Activated CD4-positive, alpha-beta T cell treated with anti-CD3 and anti-CD28 coated beads, Interleukin-2, Interleukin-6, amounts not matched to agents 100 ng/mL and 50 ng/mL, durations not matched to agents 16 hours and 8 hours (primary cell): ENCODE measurements around the gene FBXO28.

ENCODE experiments used
- DNase-seq: peaks from one replicate; pipeline ENCODE4 v3.0.0-alpha.2; 2020

FBXO28 gene

DNA sequence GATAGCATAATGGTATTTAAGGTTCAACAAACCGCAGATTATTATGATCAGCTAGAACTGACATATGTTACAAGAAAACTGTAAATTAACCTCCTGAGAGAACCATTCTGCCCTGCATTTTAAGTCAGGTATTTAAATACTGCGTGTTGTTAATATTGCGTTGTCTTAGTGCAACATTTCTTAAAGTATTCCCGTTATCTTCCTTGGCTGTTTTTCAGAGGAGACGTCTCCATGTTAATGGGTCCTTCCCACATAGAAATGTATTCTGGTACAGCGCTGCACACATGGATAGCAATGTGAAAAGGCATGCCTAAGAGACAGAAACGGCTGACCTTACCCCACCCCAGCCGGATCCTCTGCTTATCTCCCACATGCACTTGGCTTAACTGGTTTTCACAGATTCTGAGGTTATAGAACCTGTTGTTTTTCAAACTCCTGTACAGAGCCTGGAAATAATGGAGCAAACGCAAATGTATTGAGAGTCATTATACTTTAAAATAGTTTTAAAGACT lies 46.3 kb downstream of the FBXO28 start:
- DNase-seq = no peak

DNA sequence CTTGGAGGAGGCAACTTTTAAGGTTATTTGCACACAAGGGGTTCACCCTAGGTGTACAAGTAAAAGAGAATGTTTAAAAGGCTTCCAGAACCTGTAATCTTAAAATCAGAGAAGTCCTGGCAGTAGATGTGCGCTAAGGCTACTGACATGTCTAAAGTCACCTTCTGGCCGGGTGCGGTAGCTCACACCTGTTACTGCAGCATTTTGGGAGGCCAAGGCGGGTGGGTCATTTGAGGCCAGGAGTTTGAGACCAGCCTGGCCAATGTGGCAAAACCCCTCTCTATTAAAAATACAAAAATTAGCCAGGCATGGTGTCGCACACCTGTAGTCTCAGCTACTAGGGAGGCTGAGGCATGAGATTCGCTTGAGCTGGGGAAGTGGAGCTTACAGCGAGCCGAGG lies 48.9 kb downstream of the FBXO28 start:
- DNase-seq = no peak

DNA sequence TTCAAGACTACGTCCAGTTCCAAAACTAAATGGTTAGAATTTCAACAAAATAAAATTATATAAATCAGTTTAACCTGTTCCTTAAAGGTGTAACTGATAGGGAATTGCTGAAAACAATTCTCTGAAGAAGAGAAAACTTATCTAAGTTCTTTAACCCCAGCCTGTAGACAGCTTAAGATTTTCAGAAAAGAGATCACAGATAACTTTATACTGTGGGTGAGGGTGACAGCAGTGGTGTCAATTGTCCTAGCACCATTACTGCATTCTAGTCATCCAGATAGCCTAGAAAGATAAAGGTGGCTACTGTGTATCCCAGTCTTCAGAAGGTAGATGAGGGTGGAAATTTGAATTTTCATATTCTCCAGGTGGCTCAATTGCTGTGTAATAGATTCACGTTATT lies 49.4 kb downstream of the FBXO28 start:
- DNase-seq = no peak

- peak; percentile 91 for DNase-seq
These were observed 55.0 kb downstream of the FBXO28 start for GRCh38 chr1:224168859-224169380.

- DNase-seq = no peak
These were observed 55.9 kb downstream of the FBXO28 start for GRCh38 chr1:224169718-224170270.

GRCh38 chr1:224170343-224170742 lies 56.4 kb downstream of the FBXO28 start:
- no peak for DNase-seq

GRCh38 chr1:224170748-224171478 lies 57.0 kb downstream of the FBXO28 start:
- peak; percentile 52 for DNase-seq

DNA sequence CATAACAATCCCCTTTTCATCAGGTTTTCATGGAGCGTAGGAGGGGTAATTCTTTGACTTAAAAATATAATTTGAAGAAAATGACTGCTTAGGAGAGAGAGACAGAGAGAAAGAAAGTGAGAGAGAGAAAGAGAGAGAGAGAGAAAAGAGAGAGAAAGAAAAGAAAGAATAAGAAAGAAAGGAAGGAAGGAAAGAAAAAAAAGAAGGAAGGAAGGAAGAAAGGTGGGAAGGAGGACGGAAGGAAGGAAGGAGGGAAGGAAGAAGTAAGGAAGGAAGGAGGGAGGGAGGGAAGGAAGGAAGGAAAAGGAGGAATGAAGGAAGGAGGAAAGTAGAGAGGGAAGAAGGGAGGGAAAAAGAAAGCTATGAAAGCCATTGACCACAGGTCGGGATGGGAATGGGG lies 58.3 kb downstream of the FBXO28 start:
- no peak for DNase-seq

DNA sequence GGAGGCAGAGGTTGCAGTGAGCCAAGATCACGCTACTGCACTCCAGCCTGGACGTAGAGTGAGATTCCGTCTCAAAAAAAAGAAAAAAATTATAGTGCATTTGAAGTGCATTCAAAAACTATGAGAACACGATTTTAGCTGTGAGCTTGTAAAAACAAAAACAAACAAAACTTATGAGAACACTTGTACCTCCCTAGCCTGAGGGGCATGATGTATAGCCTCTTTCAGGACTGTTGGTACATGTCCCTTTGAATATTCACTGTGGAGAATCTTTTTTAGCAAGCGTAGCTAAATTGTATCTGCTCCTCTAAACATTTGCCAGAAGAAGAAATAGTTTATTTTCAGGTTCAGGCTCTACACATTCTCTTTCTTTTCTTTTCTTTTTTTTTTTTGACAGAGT lies 59.6 kb downstream of the FBXO28 start:
- no peak for DNase-seq

- DNase-seq = no peak
These were observed 61.7 kb downstream of the FBXO28 start for GRCh38 chr1:224175617-224176016.

DNA sequence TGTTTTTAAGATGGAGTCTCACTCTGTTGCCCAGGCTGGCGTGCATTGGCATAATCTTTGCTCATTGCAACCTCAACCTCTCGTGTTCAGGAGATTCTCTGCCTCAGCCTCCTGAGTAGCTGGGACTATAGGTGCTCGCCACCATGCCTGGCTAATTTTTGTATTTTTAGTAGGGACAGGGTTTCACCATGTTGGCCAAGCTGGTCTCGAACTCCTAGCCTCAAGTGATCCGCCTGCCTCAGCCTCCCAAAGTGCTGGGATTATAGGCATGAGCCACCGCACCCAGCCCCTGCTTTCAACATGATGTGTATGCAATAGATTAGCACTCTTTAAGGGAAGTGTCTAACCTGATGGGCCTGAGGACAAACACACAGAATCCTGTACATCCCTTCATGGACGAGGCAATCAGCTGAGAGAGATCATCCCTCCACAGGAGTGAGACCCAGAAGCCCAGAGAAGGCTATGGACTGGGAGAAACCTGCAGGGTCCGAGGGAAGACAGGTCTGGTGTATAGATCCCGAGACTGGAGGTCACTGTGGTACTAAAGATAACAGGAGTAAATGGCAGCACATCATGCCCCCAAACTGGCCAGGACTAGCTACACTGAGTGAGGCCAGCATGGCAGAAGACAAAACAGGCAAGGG lies 63.6 kb downstream of the FBXO28 start:
- no peak for DNase-seq

GRCh38 chr1:224178894-224179293 lies 65.0 kb downstream of the FBXO28 start:
- no peak for DNase-seq

- DNase-seq = no peak
These were observed 67.0 kb downstream of the FBXO28 start for GRCh38 chr1:224180783-224181452.

- no peak for DNase-seq
These were observed 67.5 kb downstream of the FBXO28 start for GRCh38 chr1:224181453-224181810.

DNA sequence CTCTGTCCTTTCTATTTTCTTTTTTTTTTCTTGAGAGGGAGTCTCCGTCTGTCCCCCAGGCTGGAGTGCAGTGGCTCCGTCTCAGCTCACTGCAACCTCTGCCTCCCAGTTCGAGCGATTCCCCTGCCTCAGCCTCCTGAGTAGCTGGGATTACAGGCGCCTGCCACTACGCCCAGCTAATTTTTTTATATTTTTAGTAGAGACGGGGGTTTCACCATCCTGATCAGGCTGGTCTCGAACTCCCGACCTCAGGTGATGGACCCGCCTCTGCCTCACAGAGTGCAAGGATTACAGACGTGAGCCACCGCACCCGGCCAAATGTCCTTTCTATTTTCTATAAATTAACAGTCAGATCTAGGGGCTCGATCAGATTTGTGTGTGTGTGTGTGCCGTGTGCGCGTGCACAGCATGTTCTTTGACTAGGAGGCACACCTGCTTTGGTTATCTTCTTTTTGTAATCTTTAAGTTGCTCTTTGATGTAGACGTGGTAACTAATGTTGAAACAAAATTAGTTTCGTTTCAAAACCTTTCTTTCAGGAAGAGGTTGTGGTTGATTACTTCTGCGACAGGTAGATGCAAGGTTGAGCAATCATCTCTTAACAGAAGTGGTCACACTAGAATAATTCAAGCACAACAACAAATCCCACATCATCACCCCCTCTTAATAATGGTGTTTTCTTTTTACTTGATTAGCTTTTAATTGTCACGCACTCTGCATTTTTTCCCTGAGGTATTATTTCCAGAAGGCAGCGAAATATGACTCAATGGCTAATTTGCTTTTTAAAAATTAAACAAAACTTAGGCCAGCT lies 68.3 kb downstream of the FBXO28 start:
- peak; percentile 81 for DNase-seq

- peak; percentile 88 for DNase-seq
These were observed 69.1 kb downstream of the FBXO28 start, which contains the start of gene DEGS1 for GRCh38 chr1:224182866-224183590. Gene DEGS1, plus strand, starts transcription at chr1:224183240. Its CDS starts 97 bp downstream, at chr1:224183337.

- peak; percentile 76 for DNase-seq
These were observed 69.8 kb downstream of the FBXO28 start for GRCh38 chr1:224183591-224184312.

- no peak for DNase-seq
These were observed 71.3 kb downstream of the FBXO28 start for GRCh38 chr1:224185208-224185607.

DNA sequence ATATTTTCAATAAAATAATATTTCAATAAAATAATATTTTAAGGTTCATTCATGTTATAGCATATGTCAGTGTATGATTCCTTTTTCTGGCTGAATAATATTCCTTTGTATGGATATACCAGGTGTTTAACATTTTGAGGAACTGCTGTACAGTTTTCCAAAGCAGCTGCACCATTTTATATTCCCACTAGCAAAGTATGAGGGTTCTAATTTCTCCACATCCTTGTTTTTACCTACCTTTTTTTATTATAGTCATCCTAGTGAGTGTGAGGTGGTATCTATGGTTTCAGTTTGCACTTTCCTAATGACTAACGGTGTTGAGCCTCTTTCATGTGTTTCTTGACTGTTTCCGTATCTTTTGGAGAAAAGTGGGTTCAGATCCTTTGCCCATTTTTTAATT lies 74.4 kb downstream of the FBXO28 start:
- peak; percentile 68 for DNase-seq

DNA sequence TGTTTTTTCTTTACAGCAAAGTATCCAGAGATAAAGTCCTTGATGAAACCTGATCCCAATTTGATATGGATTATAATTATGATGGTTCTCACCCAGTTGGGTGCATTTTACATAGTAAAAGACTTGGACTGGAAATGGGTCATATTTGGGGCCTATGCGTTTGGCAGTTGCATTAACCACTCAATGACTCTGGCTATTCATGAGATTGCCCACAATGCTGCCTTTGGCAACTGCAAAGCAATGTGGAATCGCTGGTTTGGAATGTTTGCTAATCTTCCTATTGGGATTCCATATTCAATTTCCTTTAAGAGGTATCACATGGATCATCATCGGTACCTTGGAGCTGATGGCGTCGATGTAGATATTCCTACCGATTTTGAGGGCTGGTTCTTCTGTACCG lies 75.7 kb downstream of the FBXO28 start:
- DNase-seq = no peak
